Activated T-helper 1 cell treated with anti-CD3 and anti-CD28 coated beads, Interleukin-12 subunit alpha, Interleukin-12 subunit beta, Interleukin-2, Interleukin-4 antibody, amounts not matched to agents 30 ng/mL and 10 ng/mL and 1 ng/mL, durations not matched to agents 14 hours and 24 hours and 36 hours (primary cell): ENCODE results near the gene CLASP2. TPM values are rescaled to one million over a fixed set of nuclear protein-coding genes. Genes with fewer than 3 reads are reported as not detected.
"Not testable (repeated sequence)": the region's sequence is repeated elsewhere in the genome, so short reads cannot be mapped to it uniquely, and the experiment has no call there.

Experiments used
- DNase-seq: peaks from one replicate; pipeline ENCODE4 v3.0.0; 2021; ENCODE audit warnings: low spot score
- H3K27ac Mint-ChIP-seq: one replicate; pipeline ENCODE4 v1.8.0; 2021; ENCODE audit warnings: mild to moderate bottlenecking, mixed read lengths
- H3K27me3 Mint-ChIP-seq: one replicate; pipeline ENCODE4 v1.8.0; 2022; ENCODE audit warnings: mild to moderate bottlenecking, moderate library complexity, mixed read lengths; ENCODE audit not compliant: insufficient read depth
- H3K36me3 Mint-ChIP-seq: one replicate; pipeline ENCODE4 v1.8.0; 2021; ENCODE audit warnings: low read depth, mixed read lengths
- H3K4me1 Mint-ChIP-seq: one replicate; pipeline ENCODE4 v1.8.0; 2021; ENCODE audit warnings: low read depth, mixed read lengths
- H3K4me3 Mint-ChIP-seq: one replicate; pipeline ENCODE4 v1.8.0; 2021; ENCODE audit warnings: mild to moderate bottlenecking, moderate library complexity, mixed read lengths
- H3K9me3 Mint-ChIP-seq: one replicate; pipeline ENCODE4 v1.8.0; 2021; ENCODE audit warnings: mixed read lengths
- intact Hi-C: fragments of 100-400 bp; cut with micrococcal nuclease; formaldehyde crosslinking; loops from one replicate; pipeline ENCODE4 v1.15.1; 2024
- total RNA-seq: library from RNA; stranded (reverse); gene quantifications from 2 replicates; pipeline ENCODE4 v1.2.3, GENCODE V29; 2022

Gene CLASP2
- total RNA-seq, 1 donor from 2014 or later: 61.9 TPM

- H3K27me3 Mint-ChIP-seq: no peaks in the 10 kb centered on the region
- H3K9me3 Mint-ChIP-seq: peaks cover 6% of the 10 kb centered on the region
- H3K36me3 Mint-ChIP-seq: peaks cover 39% of the 10 kb centered on the region
- no peak overlapping the region for H3K4me3 Mint-ChIP-seq
- intact Hi-C loops: no loop called here
- no peak for DNase-seq
- H3K27ac Mint-ChIP-seq: no peak overlapping the region
- no peaks in the 10 kb centered on the region for H3K4me1 Mint-ChIP-seq
Measured at GRCh38 chr3:33505027-33505426, 213.0 kb downstream of the CLASP2 start.

GRCh38 chr3:33496449-33496848 lies 221.6 kb downstream of the CLASP2 start:
- Mint-ChIP-seq H3K36me3 (peaks cover 25% of the 10 kb centered on the region), H3K27me3 (no peaks in the 10 kb centered on the region), H3K4me1 (no peaks in the 10 kb centered on the region), H3K4me3 (no peak overlapping the region), H3K9me3 (peaks cover 11% of the 10 kb centered on the region), H3K27ac (no peak overlapping the region)
- DNase-seq: no peak
- intact Hi-C loops: no loop called here

GRCh38 chr3:33491721-33492120 lies 226.3 kb downstream of the CLASP2 start:
- Mint-ChIP-seq H3K9me3 (no peaks in the 10 kb centered on the region), H3K36me3 (no peaks in the 10 kb centered on the region), H3K4me1 (no peaks in the 10 kb centered on the region), H3K4me3 (no peak overlapping the region), H3K27me3 (no peaks in the 10 kb centered on the region), H3K27ac (no peak overlapping the region)
- intact Hi-C loops: no loop called here
- DNase-seq: no peak

GRCh38 chr3:33490641-33491241 lies 227.3 kb downstream of the CLASP2 start:
- no peak overlapping the region for H3K27ac Mint-ChIP-seq
- H3K27me3 Mint-ChIP-seq: no peaks in the 10 kb centered on the region
- H3K36me3 Mint-ChIP-seq: no peaks in the 10 kb centered on the region
- H3K4me1 Mint-ChIP-seq: no peaks in the 10 kb centered on the region
- intact Hi-C loops: no loop called here
- no peak for DNase-seq
- H3K9me3 Mint-ChIP-seq: no peaks in the 10 kb centered on the region
- no peak overlapping the region for H3K4me3 Mint-ChIP-seq

GRCh38 chr3:33488683-33489082 lies 229.4 kb downstream of the CLASP2 start:
- Mint-ChIP-seq H3K27ac (no peak overlapping the region), H3K4me3 (no peak overlapping the region), H3K27me3 (no peaks in the 10 kb centered on the region), H3K4me1 (no peaks in the 10 kb centered on the region), H3K9me3 (no peaks in the 10 kb centered on the region), H3K36me3 (no peaks in the 10 kb centered on the region)
- intact Hi-C loops: no loop called here
- no peak for DNase-seq

- DNase-seq: no peak
- no peak overlapping the region for H3K27ac Mint-ChIP-seq
- H3K4me1 Mint-ChIP-seq: no peaks in the 10 kb centered on the region
- no peaks in the 10 kb centered on the region for H3K27me3 Mint-ChIP-seq
- H3K4me3 Mint-ChIP-seq: no peak overlapping the region
- no peaks in the 10 kb centered on the region for H3K9me3 Mint-ChIP-seq
- intact Hi-C loops: no loop called here
- no peaks in the 10 kb centered on the region for H3K36me3 Mint-ChIP-seq
Measured at GRCh38 chr3:33488246-33488645, 229.8 kb downstream of the CLASP2 start.

GRCh38 chr3:33482111-33482521 lies 235.9 kb downstream of the CLASP2 start:
- H3K4me3 Mint-ChIP-seq: no peak overlapping the region
- H3K4me1 Mint-ChIP-seq: no peaks in the 10 kb centered on the region
- H3K9me3 Mint-ChIP-seq: peaks cover 11% of the 10 kb centered on the region
- intact Hi-C loops: no loop called here
- no peaks in the 10 kb centered on the region for H3K36me3 Mint-ChIP-seq
- H3K27me3 Mint-ChIP-seq: no peaks in the 10 kb centered on the region
- no peak overlapping the region for H3K27ac Mint-ChIP-seq
- no peak for DNase-seq

- intact Hi-C loops: no loop called here
- H3K27me3 Mint-ChIP-seq: no peaks in the 10 kb centered on the region
- H3K4me3 Mint-ChIP-seq: no peak overlapping the region
- no peak overlapping the region for H3K27ac Mint-ChIP-seq
- H3K36me3 Mint-ChIP-seq: no peaks in the 10 kb centered on the region
- no peaks in the 10 kb centered on the region for H3K9me3 Mint-ChIP-seq
- no peak for DNase-seq
- H3K4me1 Mint-ChIP-seq: no peaks in the 10 kb centered on the region
Measured at GRCh38 chr3:33474896-33475295, 243.2 kb downstream of the CLASP2 start.

GRCh38 chr3:33473813-33474212 lies 244.2 kb downstream of the CLASP2 start:
- no peak overlapping the region for H3K27ac Mint-ChIP-seq
- H3K4me3 Mint-ChIP-seq: no peak overlapping the region
- H3K36me3 Mint-ChIP-seq: no peaks in the 10 kb centered on the region
- intact Hi-C loops: no loop called here
- no peak for DNase-seq
- H3K9me3 Mint-ChIP-seq: no peaks in the 10 kb centered on the region
- H3K27me3 Mint-ChIP-seq: no peaks in the 10 kb centered on the region
- no peaks in the 10 kb centered on the region for H3K4me1 Mint-ChIP-seq

GRCh38 chr3:33467786-33468185 lies 250.3 kb downstream of the CLASP2 start:
- intact Hi-C loops: no loop called here
- no peak overlapping the region for H3K4me3 Mint-ChIP-seq
- H3K4me1 Mint-ChIP-seq: no peaks in the 10 kb centered on the region
- peaks cover 11% of the 10 kb centered on the region for H3K9me3 Mint-ChIP-seq
- no peaks in the 10 kb centered on the region for H3K27me3 Mint-ChIP-seq
- no peak overlapping the region for H3K27ac Mint-ChIP-seq
- DNase-seq: no peak
- peaks cover 1% of the 10 kb centered on the region for H3K36me3 Mint-ChIP-seq

GRCh38 chr3:33461097-33461496 lies 257.0 kb downstream of the CLASP2 start:
- H3K4me1 Mint-ChIP-seq: no peaks in the 10 kb centered on the region
- H3K36me3 Mint-ChIP-seq: no peaks in the 10 kb centered on the region
- H3K27me3 Mint-ChIP-seq: no peaks in the 10 kb centered on the region
- H3K4me3 Mint-ChIP-seq: no peak overlapping the region
- intact Hi-C loops: no loop called here
- H3K9me3 Mint-ChIP-seq: peaks cover 3% of the 10 kb centered on the region
- H3K27ac Mint-ChIP-seq: no peak overlapping the region
- no peak for DNase-seq

- intact Hi-C loops, H3K27me3 Mint-ChIP-seq, H3K4me1 Mint-ChIP-seq, H3K27ac Mint-ChIP-seq, H3K9me3 Mint-ChIP-seq, H3K36me3 Mint-ChIP-seq, H3K4me3 Mint-ChIP-seq, DNase-seq: not testable (repeated sequence)
Measured at GRCh38 chr3:33459577-33459976, 258.5 kb downstream of the CLASP2 start.

GRCh38 chr3:33458446-33458845 lies 259.6 kb downstream of the CLASP2 start:
- Mint-ChIP-seq H3K27me3 (no peaks in the 10 kb centered on the region), H3K4me3 (no peak overlapping the region), H3K4me1 (peaks cover 9% of the 10 kb centered on the region), H3K27ac (no peak overlapping the region), H3K36me3 (peaks cover 6% of the 10 kb centered on the region), H3K9me3 (peaks cover 12% of the 10 kb centered on the region)
- intact Hi-C loops: no loop called here
- DNase-seq: no peak

GRCh38 chr3:33456756-33457155 lies 261.3 kb downstream of the CLASP2 start:
- peaks cover 6% of the 10 kb centered on the region for H3K36me3 Mint-ChIP-seq
- intact Hi-C loops: no loop called here
- no peaks in the 10 kb centered on the region for H3K27me3 Mint-ChIP-seq
- H3K4me1 Mint-ChIP-seq: peaks cover 9% of the 10 kb centered on the region
- H3K9me3 Mint-ChIP-seq: peaks cover 16% of the 10 kb centered on the region
- no peak overlapping the region for H3K4me3 Mint-ChIP-seq
- DNase-seq: no peak
- H3K27ac Mint-ChIP-seq: no peak overlapping the region
